Erythroblast (primary cell): Measurements from ENCODE around the gene EXOC6B.

Experiments used
- GATA1 ChIP-seq: IDR thresholded peaks from 2 replicates; pipeline ENCODE4 v1.6.1; 2011; ENCODE audit warnings: low read depth, mild to moderate bottlenecking, control low read depth, low read length, moderate library complexity
- POLR2A ChIP-seq: IDR thresholded peaks from 2 replicates; pipeline ENCODE4 v1.6.1; 2011; ENCODE audit warnings: mild to moderate bottlenecking, low read length

DNA sequence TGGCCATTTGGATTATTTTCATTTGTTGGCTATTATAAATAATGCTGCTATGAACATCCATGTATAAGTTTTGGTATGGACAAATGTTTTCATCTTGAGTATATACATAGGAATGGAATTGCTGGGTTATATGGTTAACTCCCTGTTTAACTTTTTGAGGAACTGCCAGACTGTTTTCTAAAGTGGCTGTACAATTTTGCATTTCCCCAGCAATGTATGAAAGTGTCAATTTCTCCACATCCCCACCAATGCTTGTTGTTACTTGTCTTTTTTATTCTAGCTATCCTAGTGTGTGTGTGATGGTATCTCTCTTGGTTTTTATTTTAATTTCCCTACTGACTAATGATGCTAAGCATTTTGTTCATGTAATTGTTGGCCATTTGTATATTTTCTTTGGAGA lies 587.5 kb downstream of the EXOC6B start:
- TF ChIP-seq POLR2A (no peak), GATA1 (no peak)
